GM23248 (cell line): ENCODE measurements around the gene SLC25A22.

Experiments used
- EZH2 ChIP-seq: fragments of 200-600 bp; sonication (generic); IDR thresholded peaks from 2 replicates; pipeline ENCODE4 v1.6.1; 2018; ENCODE audit warnings: antibody characterized with exemption, mild to moderate bottlenecking; ENCODE audit not compliant: insufficient read depth, poor library complexity, severe bottlenecking
- EZH2phosphoT487 ChIP-seq: fragments of 200-600 bp; sonication (generic); IDR thresholded peaks from 2 replicates; pipeline ENCODE4 v1.6.1; 2018; ENCODE audit warnings: antibody characterized with exemption, moderate library complexity, mild to moderate bottlenecking, low read depth; ENCODE audit not compliant: insufficient read depth

DNA sequence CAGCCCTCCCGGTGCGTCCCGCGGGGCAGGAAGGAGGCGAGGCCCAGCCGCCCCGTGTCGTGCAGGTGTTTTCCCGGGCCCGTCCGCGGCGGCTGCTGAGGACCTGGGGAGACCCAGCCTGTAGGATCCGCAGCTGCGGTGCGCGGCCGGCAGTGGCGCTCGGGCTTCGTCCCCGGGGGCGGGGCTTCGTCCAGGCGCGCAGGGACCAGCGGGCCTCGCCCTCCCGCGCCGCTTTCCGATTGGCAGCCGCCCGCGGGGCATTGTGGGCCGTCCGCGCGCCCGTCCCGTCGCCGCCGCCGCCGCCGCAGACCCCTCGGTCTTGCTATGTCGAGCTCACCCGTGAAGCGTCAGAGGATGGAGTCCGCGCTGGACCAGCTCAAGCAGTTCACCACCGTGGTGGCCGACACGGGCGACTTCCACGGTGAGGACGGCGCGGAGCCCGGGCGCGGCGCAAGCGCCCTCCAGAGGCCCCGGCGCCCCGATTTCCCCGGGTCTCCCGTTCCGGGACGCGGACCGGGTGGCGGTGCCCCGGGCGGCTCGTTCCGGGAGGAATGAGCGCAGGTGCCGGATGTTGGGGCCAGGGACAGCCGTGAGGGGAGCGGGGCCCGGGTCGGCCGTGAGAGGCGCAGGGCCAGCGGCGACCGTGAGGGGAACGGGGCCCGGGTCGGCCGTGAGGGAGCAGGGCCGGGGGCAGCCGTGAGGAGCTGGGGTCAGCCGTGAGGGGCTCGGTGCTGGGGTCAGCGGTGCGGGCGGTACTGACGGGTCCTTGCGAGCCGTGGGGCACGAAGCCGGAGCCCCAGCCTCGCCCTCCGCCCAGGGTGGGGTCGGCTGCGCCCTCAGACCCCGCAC is 50.7 kb downstream of the SLC25A22 start, which contains the start of gene TALDO1:
- TF ChIP-seq EZH2 (no peak), EZH2phosphoT487 (no peak)
